Measurements from ENCODE around the gene ZNF90.
"Not testable (repeated sequence)": the region's sequence is repeated elsewhere in the genome, so short reads cannot be mapped to it uniquely, and the experiment has no call there.

ZNF90 gene

DNA sequence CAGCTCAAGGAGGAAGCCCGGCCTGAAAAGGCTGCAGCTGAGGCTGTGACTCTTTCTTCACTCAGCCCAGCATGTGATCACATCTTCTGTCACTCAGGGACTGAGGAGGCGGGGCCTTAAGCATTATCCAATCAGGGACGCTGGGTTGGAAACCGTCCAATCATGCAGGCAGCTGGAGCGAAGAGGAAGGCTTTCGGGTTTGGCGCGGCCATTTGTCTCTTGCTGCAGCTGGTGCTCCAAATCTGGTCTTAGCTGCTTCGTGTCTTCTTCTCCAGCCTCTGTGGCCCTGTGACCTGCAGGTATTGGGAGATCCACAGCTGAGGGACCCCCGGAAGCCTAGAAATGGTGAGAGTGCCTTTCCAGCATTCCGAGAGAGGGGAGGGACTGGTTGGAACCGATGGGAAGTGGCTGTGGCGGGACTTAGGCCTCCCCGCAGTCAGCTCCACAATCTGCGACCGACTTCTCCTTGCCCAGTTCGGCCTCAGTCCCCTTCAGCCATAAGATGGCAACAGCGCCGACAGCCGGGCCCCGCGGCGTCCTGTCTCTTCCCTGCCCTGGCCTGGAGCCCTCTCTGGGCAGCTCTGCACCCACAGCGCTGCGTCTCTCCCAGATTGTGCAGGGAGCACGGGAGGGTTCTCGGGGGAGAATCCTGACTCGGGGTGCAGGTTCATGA is at the start of gene ZNF90:
TSS of gene ZNF90 (plus strand) at position 210 of the 673 bp plus-strand sequence. CDS start at position 343, 133 bp downstream.
- DNase-seq (ENCODE audit: low read depth in 1 of 2, low spot score in 1 of 2) = peak; percentile 52 to 60

DNA sequence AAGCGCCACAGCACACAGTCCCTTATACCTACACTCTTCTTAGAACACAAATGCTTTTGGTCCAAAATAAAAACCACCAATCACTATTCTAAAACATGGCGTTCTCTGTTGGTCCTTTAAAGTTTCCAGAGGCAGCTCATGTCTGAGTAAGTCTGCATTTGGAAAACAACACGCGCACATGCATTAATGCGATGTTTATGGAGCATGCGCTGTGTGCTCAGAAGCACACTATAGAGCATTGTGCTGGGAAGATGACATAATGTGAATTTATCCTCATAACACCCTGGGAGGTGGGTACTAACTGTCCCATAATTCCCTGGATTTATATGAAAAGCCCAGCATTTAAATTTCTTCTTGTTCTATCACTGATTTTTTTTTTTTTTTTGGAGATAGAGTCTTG is 49.2 kb upstream of the ZNF90 start:
- DNase-seq (ENCODE audit: low read depth in 1 of 2, low spot score in 1 of 2) = no peak

DNA sequence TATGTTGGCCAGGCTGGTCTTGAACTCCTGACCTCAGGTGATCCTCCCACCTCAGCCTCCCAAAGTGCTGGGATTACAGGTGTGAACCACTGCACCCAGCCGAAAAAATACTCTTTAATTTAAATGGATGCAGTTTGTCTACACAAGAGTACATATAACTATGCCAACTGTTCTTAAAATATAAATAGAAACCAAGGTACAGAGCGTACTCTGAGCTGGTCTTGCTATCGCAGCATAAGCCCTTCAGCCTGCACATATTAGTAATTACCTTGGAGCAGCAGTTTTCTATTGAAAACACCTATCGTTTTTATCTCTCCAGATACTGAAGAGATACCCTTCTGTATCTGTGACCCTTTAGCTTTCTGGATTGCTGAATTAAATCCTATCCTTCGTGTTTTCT is 41.9 kb upstream of the ZNF90 start:
- no peak for DNase-seq (ENCODE audit: low read depth in 1 of 2, low spot score in 1 of 2)

DNA sequence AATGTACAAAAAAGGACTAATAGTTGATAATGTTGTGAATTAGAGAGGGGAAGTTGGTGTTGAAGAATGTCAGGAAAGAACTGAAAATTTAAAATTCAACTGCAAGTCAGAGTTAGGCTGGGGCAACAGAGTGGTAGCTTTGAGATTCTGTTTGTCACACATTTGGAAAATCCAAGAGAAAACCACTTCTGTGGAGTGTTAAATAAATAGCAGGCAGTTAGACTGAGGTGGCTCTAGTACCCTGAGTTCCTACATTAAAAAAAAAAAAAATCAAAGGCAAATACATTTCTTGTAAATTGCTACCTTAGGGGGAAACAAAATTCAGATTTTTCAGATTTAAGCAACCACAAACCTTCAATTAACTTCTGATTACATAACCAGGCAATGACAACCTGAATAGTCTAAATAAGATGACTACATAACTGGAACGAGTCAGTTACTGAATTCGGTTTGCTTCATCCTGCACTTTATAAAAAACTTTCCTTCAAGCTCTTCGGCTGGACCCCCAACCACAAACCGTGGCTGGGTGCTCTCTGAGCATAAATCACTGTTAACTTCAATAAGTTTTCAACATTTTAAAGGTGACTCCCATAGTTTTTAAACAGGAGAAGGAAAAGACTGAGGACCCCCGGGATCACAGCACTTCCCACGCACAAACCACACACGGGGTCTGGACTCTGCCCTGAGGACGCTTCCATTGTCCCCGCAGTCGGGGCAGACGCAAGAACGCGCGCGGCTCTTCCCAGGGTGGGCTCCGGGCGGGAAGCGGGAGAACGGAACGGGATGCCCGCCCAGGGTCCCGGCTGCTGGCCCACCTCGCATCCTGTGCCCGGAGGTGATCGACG is 39.2 kb upstream of the ZNF90 start:
- no peak for DNase-seq (ENCODE audit: low read depth in 1 of 2, low spot score in 1 of 2)

DNA sequence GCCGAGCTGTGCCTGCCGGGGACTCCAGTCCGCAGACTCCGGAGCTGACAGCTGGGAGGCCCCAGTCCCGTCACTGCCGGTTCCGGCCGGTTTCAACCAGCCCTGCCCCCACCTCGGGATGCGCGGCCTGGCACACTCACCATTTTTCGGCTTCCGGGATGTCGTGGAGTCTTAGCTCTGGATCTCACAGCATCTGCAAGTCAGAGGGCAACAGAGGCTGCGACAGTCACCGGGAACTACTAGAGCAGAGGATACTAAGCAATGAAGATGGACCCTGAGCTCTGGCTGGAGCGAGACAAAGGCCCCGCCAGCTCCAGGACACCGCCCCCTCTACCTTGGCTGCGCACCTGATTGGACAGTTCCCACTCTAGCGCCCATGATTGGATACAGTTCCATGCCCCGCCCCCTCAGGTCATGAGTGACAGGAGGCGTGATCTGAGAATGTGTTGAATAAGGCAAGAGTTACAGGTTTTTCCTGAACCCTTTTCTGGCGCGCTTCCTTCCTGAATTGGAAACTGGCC is 38.5 kb upstream of the ZNF90 start, which contains the start of gene ZNF682:
TSS of gene ZNF682 (minus strand) at position 303 of the 521 bp plus-strand sequence. CDS start at position 143, 160 bp downstream.
- DNase-seq (ENCODE audit: low read depth in 1 of 2, low spot score in 1 of 2) = peak; percentile 86 to 87

DNA sequence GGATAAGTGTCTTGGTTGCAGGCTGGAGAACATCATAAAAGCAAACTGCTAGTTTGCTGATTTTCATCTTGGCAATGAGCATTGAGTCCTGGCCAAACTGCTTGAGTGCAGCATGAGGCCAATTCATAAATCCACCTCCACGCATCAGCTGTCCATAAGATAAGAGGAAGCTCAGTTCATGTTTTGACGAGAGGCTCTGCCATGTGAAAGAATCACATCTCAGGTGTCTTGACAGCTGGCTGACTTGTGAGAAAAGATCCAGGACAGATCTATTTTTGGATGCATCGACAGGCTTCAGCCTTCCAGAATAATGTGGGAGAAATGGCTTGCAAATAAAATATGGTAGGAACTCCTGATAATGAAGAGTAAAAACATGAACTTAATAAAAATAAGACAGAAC is 33.1 kb upstream of the ZNF90 start:
- DNase-seq (ENCODE audit: low read depth in 1 of 2, low spot score in 1 of 2) = no peak

DNA sequence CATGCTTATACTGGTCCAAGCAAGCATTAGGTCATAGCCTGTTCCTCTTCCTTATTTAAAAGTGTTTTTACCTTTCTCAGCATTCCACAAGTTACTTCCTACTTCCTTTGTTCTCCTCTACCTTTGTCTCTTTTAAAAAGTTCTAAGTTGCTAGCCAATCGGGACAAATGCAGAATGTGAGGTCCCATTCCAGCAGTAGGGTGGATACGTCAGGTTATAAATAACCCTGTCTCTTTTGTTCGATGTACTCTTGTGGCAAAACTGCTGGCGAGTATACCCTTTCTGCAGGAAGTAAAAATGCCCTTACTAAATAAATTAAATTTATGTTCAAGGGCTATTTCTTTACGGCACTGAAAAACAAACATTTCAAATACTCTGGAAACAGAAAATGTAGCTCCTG is 32.1 kb upstream of the ZNF90 start:
- DNase-seq (ENCODE audit: low read depth in 1 of 2, low spot score in 1 of 2) = not testable (repeated sequence)

DNA sequence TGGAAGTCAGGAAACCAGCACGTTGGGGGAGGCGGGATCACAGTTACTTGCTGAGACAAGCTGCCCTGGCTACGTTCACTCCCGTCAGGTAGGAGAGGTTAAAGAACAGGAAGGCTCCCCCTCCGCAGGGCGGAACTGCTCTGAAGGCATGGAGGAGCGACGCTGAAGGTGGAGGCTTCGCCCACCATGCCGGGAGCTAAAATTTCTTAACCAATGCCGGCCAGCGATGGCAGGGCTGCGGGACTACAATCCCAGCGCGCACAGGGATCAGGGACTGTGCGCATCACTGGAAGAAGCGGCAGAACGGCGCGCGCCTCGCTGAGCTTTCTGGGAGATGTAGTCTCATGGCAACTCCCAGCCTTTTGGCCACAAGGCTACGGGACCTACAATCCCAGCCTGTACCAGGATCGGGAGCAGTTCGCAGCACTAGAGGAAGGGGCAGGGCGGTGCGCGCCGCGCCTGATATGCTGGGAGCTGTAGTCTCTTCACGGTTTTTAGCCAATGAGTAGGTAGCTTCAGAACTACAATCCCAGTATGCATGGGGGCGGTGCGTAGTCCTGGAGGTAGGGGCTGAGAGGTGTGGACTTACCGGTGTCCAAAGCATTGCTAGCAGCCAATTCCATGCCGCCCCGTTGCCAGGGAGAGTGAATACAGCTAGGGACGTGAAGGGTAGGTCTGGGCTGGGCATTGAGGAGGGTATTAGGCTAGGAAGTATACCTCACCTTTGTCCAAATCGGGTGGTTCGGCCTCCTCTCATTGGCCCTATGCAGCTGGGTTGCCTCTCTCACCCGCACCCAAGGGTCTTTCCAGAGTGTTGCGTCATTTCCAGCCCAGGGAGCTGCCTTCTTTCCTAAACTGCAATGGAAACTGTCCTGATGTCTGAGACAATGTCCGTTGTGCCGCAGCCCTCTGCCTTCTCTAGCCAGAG is 25.7 kb upstream of the ZNF90 start:
- peak; percentile 25 to 42 for DNase-seq (ENCODE audit: low read depth in 1 of 2, low spot score in 1 of 2)

DNA sequence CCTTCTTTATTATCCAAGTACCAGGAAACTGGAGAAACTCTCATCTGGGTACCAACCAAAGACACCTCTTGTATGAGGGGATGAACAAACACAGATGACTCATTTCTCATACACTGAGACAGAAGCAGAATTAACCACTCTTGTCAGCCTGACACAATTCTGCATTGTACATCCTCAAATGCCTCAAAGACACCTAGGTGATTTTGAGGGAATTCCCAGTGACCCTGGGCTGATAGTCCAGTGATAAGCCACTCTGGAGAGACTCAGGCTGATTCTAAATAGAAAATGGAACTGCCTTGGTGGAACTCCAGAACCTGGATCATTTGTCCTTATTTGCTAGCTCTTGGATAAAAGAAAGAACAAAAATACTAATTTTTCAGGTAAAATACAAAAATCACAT is 19.1 kb upstream of the ZNF90 start:
- DNase-seq (ENCODE audit: low read depth in 1 of 2, low spot score in 1 of 2) = not testable (repeated sequence)

DNA sequence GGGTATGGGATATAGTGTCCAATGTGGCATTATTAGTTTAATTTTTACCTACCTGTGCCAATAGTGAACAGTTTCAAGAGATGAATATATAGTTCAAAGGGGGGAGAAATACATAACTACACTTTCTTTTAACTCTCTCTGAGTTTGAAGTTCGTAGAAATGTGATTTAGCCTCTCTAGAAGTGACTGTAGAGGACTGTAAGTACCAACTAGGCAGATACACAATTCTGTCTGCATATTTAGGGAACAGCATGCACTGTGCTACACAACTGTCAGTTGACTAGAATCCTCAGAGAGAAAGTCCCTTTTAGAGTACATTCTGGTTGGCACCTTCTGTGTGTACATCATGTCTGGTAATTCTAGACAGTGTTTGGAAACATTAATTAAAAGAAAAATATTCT is 17.5 kb upstream of the ZNF90 start:
- DNase-seq (ENCODE audit: low read depth in 1 of 2, low spot score in 1 of 2) = no peak

DNA sequence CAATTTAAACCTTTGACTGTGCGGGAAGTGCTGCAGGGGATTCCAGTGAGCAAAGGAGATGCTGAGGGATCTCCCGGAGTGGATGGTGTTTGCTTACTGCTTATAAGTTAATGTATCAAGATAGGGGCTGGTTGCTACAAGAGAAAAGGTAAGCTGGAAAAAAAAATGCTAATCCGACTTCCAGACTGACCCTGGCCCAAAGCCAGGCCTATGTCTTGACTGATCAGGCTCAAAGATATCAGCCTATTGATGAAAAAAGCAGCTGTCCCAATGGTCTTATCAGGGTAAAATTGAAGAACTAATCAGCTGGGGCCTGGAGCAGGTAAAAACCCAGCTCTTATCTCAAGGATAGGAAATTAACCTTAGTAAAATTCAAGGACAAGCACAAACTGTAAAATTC is 10.9 kb upstream of the ZNF90 start:
- DNase-seq (ENCODE audit: low read depth in 1 of 2, low spot score in 1 of 2) = no peak

DNA sequence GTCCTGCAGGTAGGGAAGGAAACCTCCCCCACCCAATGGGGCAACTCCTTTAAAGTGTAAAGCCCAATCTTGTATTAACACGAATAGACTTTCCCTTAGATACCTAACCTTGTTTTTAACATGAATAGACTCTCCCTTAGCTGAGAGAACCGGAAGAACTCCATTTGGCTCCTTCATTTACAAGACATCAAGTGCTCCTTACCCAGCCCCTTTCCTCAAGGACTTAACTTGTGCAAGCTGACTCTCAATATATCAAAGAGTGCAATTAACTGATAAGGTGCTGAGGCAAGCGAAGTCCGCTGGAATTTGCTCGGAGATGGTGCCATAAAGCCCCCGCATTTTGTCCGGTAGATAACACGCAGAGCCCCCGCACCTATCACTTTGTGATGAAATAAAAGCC is 9.9 kb upstream of the ZNF90 start:
- no peak for DNase-seq (ENCODE audit: low read depth in 1 of 2, low spot score in 1 of 2)

DNA sequence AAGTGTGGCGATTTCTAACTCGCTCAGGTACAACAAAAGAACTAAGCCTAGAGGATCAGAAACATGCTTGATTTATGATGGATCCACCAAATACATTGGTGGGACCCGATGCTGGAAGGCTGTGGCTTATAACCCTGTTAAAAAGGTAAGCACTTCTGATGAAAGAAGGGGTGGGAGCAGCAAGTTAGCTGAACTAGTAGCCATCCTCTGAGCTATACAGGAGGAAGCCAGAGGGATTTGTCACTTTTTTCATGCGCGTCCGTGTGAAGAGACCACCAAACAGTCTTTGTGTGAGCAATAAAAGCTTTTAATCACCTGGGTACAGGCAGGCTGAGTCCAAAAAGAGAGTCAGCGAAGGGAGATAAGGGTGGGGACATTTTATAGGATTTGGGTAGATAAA is 9.2 kb upstream of the ZNF90 start:
- not testable (repeated sequence) for DNase-seq (ENCODE audit: low read depth in 1 of 2, low spot score in 1 of 2)

DNA sequence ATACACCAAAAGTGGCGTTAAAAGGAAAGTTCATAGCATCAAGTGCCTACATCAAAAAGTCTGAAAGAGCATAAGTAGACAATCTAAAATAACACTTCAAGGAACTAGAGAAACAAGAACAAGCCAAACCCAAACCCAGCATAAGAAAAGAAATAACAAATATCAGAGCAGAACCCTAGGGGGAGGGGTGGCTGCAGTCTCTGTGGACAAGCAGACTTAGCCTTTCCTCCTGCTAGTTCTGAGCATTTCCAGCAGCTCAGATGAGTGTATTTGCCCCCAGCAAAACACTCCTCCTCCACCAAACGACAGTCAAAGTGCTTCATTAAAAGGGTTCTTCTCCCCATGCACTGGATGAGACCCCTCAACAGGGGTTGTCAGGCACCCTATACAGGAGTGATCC is 7.1 kb upstream of the ZNF90 start:
- no peak for DNase-seq (ENCODE audit: low read depth in 1 of 2, low spot score in 1 of 2)

DNA sequence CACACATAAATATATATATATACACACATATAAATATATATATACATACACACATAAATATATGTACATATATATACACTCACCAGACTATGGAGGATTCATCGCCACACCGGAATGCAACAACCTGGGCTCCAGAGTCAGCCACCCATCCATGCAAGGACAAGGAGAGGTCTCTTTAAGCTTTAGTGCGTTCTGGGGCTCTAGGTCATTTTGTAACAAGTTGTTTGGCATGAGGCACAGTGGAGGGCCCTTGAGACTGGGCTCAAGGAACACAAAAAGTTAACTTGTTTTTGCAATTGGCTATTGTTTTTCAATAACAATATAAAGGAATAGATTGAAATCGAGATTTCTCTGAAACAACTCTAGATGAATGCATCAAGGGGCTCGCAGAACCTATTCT is 4.9 kb upstream of the ZNF90 start:
- DNase-seq (ENCODE audit: low read depth in 1 of 2, low spot score in 1 of 2) = no peak

DNA sequence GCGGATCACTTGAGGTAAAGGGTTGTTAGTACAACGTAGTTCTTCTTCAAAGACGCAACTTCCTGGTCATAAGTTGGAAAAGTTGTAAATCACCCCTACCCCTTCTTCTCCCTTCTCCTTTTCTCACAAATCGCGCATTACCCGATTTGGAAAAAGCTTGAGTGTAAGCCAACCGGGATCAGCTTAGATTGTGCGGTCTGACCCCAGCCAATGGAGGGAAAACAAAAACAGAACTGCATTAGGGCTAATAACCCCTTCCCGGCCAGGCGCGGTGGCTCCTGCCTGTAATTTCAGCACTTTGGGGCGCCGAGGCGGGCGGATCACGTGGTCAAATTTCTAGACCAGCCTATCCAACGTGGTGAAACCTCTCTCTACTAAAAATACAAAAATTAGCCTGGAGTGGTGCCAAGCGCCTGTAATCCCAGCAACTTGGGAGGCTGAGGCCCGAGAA is 806 bp downstream of the ZNF90 start:
- no peak for DNase-seq (ENCODE audit: low read depth in 1 of 2, low spot score in 1 of 2)

DNA sequence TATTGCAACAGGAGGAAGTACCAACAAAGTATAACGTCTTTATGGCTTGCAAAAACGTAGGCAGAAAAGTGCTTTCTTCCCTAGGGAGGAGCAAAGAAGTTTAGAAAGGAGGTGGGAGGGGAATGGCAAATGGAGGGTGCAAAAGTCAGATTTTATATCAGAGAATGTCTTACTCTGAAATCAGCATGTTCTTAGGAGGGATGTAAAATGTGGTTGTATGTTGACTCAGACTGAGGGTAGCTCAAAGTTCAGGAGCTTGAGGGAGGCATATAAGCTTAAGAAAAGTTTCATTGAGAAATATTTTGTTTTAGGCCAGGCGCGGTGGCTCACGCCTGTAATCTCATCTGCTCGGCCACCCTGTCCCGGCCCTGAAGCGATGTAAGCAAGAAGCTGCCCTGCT is 1.7 kb downstream of the ZNF90 start:
- DNase-seq (ENCODE audit: low read depth in 1 of 2, low spot score in 1 of 2) = no peak

DNA sequence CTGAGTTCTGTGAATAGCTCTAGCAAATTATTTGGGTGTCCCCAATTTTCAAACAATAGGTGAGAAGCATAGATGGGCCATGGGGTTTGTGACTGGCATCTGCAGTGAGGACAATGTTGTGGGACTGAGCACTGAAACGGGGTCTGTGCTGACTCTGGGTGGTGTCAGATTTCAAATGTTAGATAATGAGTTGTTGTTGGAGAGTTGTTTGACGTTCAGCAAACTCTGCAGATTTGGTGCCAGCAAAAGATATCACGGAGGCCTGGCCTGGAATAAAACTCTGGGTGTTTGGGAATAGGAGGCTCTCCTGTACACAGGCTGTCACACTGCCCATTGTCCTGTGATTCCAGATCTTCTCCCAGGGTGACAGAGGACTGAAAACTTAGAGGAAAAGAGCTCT is 2.9 kb downstream of the ZNF90 start:
- DNase-seq (ENCODE audit: low read depth in 1 of 2, low spot score in 1 of 2) = no peak

DNA sequence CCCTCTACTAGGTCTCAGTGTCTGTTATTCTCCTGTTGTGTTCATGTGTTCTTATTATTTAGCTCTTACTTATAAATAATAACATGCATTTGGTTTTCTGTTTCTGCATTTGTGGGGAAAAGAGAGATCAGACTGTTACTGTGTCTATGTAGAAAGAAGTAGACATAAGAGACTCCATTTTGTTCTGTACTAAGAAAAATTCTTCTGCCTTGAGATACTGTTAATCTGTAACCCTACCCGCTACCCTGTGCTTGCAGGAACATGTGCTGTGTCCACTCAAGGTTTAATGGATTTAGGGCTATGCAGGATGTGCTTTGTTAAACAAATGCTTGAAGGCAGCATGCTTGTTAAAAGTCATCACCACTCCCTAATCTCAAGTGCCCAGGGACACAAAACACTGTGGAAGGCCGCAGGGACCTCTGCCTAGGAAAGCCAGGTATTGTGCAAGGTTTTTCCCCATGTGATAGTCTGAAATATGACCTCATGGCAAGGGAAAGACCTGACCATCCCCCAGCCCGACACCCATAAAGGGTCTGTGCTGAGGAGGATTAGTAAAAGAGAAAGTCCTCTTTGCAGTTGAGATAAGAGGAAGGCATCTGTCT is 4.5 kb downstream of the ZNF90 start:
- DNase-seq (ENCODE audit: low read depth in 1 of 2, low spot score in 1 of 2) = not testable (repeated sequence)

DNA sequence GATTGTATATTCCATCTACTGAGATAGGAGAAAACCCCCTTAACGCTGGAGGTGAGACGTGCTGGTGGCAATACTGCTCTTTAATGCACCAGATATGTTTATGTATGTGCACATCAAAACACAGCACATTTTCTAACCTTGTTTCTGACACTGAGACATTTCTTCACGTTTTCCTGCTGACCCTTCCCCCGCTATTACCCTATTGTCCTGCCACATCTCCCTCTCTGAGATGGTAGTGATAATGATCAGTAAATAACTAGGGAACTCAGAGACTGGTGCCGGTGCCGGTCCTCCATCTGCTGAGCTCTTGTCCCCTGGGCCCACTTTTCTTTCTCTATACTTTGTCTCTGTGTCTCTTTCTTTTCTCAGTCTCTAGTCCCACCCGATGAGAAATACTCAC is 5.1 kb downstream of the ZNF90 start:
- DNase-seq (ENCODE audit: low read depth in 1 of 2, low spot score in 1 of 2) = not testable (repeated sequence)

DNA sequence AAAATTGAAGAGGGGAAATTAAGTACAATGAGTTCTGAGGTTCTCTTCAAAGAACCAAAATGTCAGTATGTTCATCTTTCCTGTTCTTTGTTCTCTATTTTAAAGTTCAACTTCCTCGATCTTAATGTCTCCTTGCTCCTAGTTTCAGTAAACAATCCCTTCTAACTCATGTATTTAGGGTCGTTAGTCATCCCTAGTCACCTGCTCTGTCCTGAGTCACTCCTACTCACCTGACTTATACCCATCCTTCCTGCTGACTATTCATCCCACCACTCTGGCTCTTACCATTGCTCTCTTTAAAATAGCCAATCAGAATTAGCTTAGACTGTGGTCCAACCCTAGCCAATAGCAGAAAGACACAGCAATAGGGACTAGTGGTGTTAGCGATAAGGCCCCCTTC is 24.3 kb downstream of the ZNF90 start:
- no peak for DNase-seq (ENCODE audit: low read depth in 1 of 2, low spot score in 1 of 2)
